GM06990 (cell line): ENCODE data around the gene CCL2.

Source experiments
- DNase-seq: peaks from one replicate; pipeline ENCODE4 v3.0.0-alpha.2; 2011; ENCODE audit not compliant: insufficient read length; ENCODE audit errors: extremely low read depth
- H3K27me3 ChIP-seq: replicated peaks from 2 replicates; pipeline ENCODE4 v1.6.0; 2011; ENCODE audit warnings: low read length; ENCODE audit not compliant: control insufficient read depth, insufficient read depth
- H3K36me3 ChIP-seq: 2 replicates; pipeline ENCODE4 v1.5.1; 2011; ENCODE audit warnings: low read length; ENCODE audit not compliant: control insufficient read depth, insufficient read depth
- H3K4me3 ChIP-seq: replicated peaks from 2 replicates; pipeline ENCODE4 v1.5.1; 2011; ENCODE audit warnings: low read depth, mild to moderate bottlenecking, control low read depth, low read length
- TF ChIP-seq, protein P1 (sequence below): IDR thresholded peaks from 2 replicates; pipeline ENCODE4 v1.5.1; 2011; ENCODE audit warnings: low read length, control low read depth, mild to moderate bottlenecking, inconsistent platforms; ENCODE audit not compliant: insufficient read depth, poor library complexity, severe bottlenecking

CCL2 gene

DNA sequence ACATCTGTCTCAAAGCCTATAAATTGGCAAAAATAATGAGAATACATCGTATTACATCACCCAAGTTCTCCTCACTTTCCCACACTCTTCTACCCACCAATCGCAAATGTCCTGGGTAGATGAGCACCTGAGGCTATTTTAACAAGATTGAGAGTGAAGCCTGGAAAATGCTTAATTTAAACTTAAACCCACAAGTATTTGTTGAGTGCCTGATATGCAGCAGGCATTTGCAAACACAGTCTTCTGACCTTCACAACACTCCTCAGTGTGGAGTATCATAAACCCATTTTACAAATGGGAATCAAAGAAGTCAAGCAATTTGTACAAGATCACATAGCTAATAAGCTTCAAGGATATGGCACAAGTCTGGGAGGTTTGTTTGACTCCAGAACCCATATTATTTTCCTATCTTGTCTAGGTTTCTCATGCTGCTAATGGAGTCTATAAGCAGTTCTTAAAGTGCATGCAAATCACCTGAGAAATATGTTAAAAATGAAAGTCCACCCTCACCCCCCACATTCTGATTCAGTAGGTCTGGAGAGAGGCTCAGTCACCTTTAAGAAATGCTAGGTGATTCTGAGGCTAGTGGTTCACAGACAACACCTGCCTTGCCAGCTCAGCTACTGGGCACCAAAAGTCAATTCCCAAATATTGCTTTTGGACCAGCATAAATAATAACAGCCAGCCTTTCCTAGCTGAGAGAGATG, 34.9 kb upstream of the CCL2 start:
- TF ChIP-seq, protein P1, sequence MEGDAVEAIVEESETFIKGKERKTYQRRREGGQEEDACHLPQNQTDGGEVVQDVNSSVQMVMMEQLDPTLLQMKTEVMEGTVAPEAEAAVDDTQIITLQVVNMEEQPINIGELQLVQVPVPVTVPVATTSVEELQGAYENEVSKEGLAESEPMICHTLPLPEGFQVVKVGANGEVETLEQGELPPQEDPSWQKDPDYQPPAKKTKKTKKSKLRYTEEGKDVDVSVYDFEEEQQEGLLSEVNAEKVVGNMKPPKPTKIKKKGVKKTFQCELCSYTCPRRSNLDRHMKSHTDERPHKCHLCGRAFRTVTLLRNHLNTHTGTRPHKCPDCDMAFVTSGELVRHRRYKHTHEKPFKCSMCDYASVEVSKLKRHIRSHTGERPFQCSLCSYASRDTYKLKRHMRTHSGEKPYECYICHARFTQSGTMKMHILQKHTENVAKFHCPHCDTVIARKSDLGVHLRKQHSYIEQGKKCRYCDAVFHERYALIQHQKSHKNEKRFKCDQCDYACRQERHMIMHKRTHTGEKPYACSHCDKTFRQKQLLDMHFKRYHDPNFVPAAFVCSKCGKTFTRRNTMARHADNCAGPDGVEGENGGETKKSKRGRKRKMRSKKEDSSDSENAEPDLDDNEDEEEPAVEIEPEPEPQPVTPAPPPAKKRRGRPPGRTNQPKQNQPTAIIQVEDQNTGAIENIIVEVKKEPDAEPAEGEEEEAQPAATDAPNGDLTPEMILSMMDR, result no peak
- no peak for DNase-seq
- H3K4me3 ChIP-seq, result no peak overlapping the region
- H3K36me3 ChIP-seq, result no peaks in the 10 kb centered on the region
- no peaks in the 10 kb centered on the region for H3K27me3 ChIP-seq

DNA sequence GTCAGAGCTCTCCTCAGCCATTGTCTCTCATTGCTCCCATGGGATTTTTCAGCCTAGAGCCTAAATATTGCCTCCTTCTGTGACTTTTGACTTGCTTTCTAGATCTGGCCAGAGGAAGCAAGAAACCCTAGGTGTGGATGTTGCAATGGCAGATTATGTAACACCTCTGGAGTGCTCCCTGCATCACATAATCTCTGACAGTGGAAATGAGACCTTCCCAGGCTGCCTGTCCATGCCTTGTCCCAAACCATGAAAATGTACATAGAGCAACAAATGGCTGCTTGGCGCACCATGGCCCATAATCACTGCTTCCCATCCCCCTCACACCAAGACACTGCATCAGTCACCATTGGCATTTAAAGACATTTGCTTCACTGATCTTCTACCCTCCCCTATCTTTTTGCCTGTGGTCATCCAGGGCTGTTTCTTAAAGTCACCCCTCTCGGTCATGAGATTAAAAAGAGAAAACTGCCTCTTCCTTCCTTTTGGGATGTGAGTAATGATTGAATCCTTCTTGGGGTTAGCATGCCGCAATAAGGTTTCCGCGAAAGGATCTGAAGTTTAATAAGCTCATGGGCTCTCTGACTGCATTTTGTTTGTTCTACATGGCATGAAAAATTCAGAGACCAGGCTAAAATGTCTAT, 34.2 kb upstream of the CCL2 start:
- TF ChIP-seq, protein P1, result no peak
- Histone ChIP-seq H3K36me3 (no peaks in the 10 kb centered on the region), H3K4me3 (no peak overlapping the region), H3K27me3 (no peaks in the 10 kb centered on the region)
- no peak for DNase-seq

DNA sequence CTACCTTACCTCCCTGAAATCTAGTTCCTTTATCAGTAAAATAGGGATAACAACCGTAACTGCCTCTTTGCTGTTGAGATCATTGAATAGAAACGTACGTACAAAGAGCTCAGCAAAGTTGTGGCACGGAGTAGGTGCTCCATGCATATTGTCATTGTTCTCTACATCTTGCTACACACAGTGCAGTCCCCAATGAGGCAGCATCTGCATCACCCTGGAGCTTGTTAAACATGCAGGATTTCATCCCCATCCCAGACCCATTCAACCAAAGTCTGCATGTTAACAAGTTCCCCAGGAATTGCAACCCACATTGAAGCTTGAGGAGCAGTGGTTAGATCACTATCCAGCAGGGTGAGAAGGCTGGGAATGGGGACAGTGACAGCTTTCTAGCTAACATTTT, 33.7 kb upstream of the CCL2 start:
- H3K4me3 ChIP-seq, result no peak overlapping the region

DNA sequence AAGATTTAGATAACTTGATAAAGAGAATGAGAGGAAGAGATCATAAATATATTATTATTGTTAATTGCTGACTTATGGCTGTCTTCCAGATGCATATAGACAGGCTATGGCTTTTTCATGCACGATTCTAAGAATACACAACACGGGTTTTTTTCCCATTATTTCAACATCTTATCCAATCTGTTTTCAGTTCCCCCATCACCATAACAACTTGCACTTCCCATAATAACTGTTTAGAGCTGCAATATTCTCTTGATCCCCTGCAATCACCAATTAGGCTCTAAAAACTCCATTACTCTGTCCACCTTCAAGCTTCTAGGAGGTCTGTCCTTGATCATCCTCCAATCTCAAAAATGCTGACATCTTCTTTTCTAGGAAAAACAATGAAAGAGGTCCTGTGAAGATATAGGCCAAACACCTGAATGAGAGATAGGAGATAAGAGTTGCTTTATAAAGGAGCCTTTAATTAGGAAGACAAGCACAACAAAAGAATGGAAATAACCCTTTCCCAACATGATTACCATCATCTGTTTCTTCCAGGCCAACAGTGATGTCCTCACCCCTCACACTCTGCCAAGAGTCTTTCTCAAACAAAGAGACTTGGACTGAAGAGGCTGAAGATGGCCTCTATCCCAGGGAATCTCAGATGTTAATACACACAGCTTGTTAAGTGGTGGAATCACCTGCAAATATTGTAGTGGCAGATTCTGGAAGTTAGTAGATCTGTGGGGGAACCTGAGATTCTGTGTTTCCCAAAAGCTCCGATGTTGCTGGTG, 32.2 kb upstream of the CCL2 start:
- TF ChIP-seq, protein P1, result no peak
- no peaks in the 10 kb centered on the region for H3K27me3 ChIP-seq
- H3K4me3 ChIP-seq, result no peak overlapping the region
- no peaks in the 10 kb centered on the region for H3K36me3 ChIP-seq
- no peak for DNase-seq

More for the DNA sequence above, 33.7 kb upstream of the CCL2 start:
- TF ChIP-seq, protein P1, result no peak
- DNase-seq, result no peak
- Histone ChIP-seq H3K36me3 (no peaks in the 10 kb centered on the region), H3K27me3 (no peaks in the 10 kb centered on the region)

DNA sequence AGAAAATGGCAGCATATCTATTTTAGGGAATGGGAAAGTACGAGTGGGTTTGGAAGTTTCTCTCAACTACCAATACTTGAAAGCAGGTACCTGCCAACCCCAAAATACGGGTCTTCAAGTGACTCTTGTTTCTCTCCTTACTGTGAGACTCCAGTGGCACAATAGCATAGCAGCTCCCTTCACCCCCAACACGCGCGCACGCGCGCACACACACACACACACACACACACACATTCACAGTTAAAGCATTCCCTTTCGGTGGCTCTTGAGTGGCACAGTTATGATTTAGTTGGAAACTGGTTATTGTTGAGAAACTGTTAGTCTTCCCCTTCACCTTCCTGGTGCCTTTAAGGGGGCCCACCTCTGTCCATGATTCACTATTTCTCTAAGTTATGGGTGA, 30.0 kb upstream of the CCL2 start:
- H3K27me3 ChIP-seq, result no peaks in the 10 kb centered on the region
- no peaks in the 10 kb centered on the region for H3K36me3 ChIP-seq
- DNase-seq, result no peak
- H3K4me3 ChIP-seq, result no peak overlapping the region
- TF ChIP-seq, protein P1, result no peak
